Frontal cortex (tissue), 4 donors: ENCODE data around the gene DDO. TPM values are rescaled to one million over a fixed set of nuclear protein-coding genes. Genes with fewer than 3 reads are reported as not detected.

Source experiments
- DNase-seq, 2 donors: peaks; one replicate each; pipeline ENCODE4 v3.0.0; 2012; ENCODE audit warnings: low spot score in 2 of 2
- FAIRE-seq: peaks from 2 replicates; lab custom pipeline; 2012; peaks lifted over from hg19 to GRCh38; lab: Jason Lieb, UNC
- total RNA-seq: library from RNA; depleted of rRNA; stranded (reverse); fragments of >200 nt; gene quantifications from one replicate; pipeline ENCODE4 v1.2.3, GENCODE V29; 2014
- donor health status: control.
- donor health status: control.
- donor health status: control.

Gene DDO
- total RNA-seq, 1 donor from 2014 or later: 0.41 TPM

- FAIRE-seq (no peak), DNase-seq (no peak)
Measured at GRCh38 chr6:110421749-110422443, 6.5 kb upstream of the DDO start.

- FAIRE-seq: no peak
- DNase-seq: no peak
Measured at GRCh38 chr6:110419028-110419739, 3.8 kb upstream of the DDO start.

- DNase-seq (no peak), FAIRE-seq (no peak)
Measured at GRCh38 chr6:110418594-110418993, 3.2 kb upstream of the DDO start.

GRCh38 chr6:110414669-110415068, 706 bp downstream of the DDO start:
- FAIRE-seq (no peak), DNase-seq (no peak)

- DNase-seq (no peak), FAIRE-seq (no peak)
Measured at GRCh38 chr6:110412360-110412759, 3.0 kb downstream of the DDO start.

GRCh38 chr6:110410511-110410910, 4.9 kb downstream of the DDO start:
- no peak for FAIRE-seq
- no peak for DNase-seq

- DNase-seq: no peak
- no peak for FAIRE-seq
Measured at GRCh38 chr6:110409794-110410193, 5.6 kb downstream of the DDO start.

- no peak for DNase-seq
- no peak for FAIRE-seq
Measured at GRCh38 chr6:110408901-110409300, 6.5 kb downstream of the DDO start.

GRCh38 chr6:110404607-110405006, 10.8 kb downstream of the DDO start:
- DNase-seq (no peak), FAIRE-seq (no peak)

- DNase-seq (no peak), FAIRE-seq (no peak)
Measured at GRCh38 chr6:110401585-110402176, 13.7 kb downstream of the DDO start.

- FAIRE-seq (no peak), DNase-seq (no peak)
Measured at GRCh38 chr6:110400208-110400607, 15.2 kb downstream of the DDO start.

- DNase-seq (peak in 1 of 2 donors; percentile 27), FAIRE-seq (no peak)
Measured at GRCh38 chr6:110399219-110400071, 15.9 kb downstream of the DDO start.

GRCh38 chr6:110398778-110399177, 16.6 kb downstream of the DDO start:
- FAIRE-seq (no peak), DNase-seq (no peak)

GRCh38 chr6:110395221-110395620, 20.2 kb downstream of the DDO start:
- DNase-seq: no peak
- no peak for FAIRE-seq

- no peak for DNase-seq
- FAIRE-seq: no peak
Measured at GRCh38 chr6:110394409-110394808, 21.0 kb downstream of the DDO start.

GRCh38 chr6:110392727-110393126, 22.6 kb downstream of the DDO start:
- DNase-seq (no peak), FAIRE-seq (no peak)

- FAIRE-seq (no peak), DNase-seq (no peak)
Measured at GRCh38 chr6:110390404-110390803, 25.0 kb downstream of the DDO start.

- FAIRE-seq (no peak), DNase-seq (no peak)
Measured at GRCh38 chr6:110389689-110390382, 25.5 kb downstream of the DDO start.

- DNase-seq: no peak
- no peak for FAIRE-seq
Measured at GRCh38 chr6:110387986-110388385, 27.4 kb downstream of the DDO start.

- no peak for FAIRE-seq
- DNase-seq: no peak
Measured at GRCh38 chr6:110385458-110385863, 29.9 kb downstream of the DDO start.
